GM18909 (cell line): ENCODE measurements around the gene NLRP3.
"Not testable (repeated sequence)": the region's sequence is repeated elsewhere in the genome, so short reads cannot be mapped to it uniquely, and the experiment has no call there.

Source experiments
- ATAC-seq: cut with Tn5 transposase; IDR thresholded peaks from one replicate; pipeline ENCODE4 v1.9.1; 2021; ENCODE audit warnings: mild to moderate bottlenecking; ENCODE audit not compliant: unreplicated experiment, poor library complexity

The NLRP3 gene

GRCh38 chr1:247465796-247466195 lies 49.8 kb downstream of the NLRP3 start:
- ATAC-seq: no peak

GRCh38 chr1:247467129-247467528 lies 51.2 kb downstream of the NLRP3 start:
- ATAC-seq: no peak

- ATAC-seq: no peak
These were observed 52.6 kb downstream of the NLRP3 start for GRCh38 chr1:247468481-247469140.

- ATAC-seq: no peak
These were observed 53.2 kb downstream of the NLRP3 start for GRCh38 chr1:247469141-247469535.

GRCh38 chr1:247470942-247471429 lies 55.0 kb downstream of the NLRP3 start:
- not testable (repeated sequence) for ATAC-seq

- no peak for ATAC-seq
These were observed 55.6 kb downstream of the NLRP3 start for GRCh38 chr1:247471445-247472016.

- no peak for ATAC-seq
These were observed 56.1 kb downstream of the NLRP3 start for GRCh38 chr1:247472035-247472434.

- no peak for ATAC-seq
These were observed 58.4 kb downstream of the NLRP3 start for GRCh38 chr1:247474367-247474766.

GRCh38 chr1:247475793-247476192 lies 59.8 kb downstream of the NLRP3 start:
- no peak for ATAC-seq

GRCh38 chr1:247476328-247477058 lies 60.5 kb downstream of the NLRP3 start:
- ATAC-seq: peak; percentile 52

GRCh38 chr1:247482747-247483146 lies 66.8 kb downstream of the NLRP3 start:
- no peak for ATAC-seq

GRCh38 chr1:247487057-247487456 lies 71.1 kb downstream of the NLRP3 start:
- peak; percentile 81 for ATAC-seq

- no peak for ATAC-seq
These were observed 75.4 kb downstream of the NLRP3 start for GRCh38 chr1:247491328-247491727.

GRCh38 chr1:247493106-247493505 lies 77.1 kb downstream of the NLRP3 start:
- no peak for ATAC-seq

GRCh38 chr1:247494767-247495166 lies 78.8 kb downstream of the NLRP3 start:
- ATAC-seq: peak; percentile 97

GRCh38 chr1:247496581-247497285 lies 80.8 kb downstream of the NLRP3 start:
- ATAC-seq: no peak
